ENCODE measurements around the gene TUBB4B.

- TF ChIP-seq POLR2AphosphoS5 (IDR thresholded peaks at IDR 0.05) (no peak), POLR2A (IDR thresholded peaks at IDR 0.05) (no peak)
- TF ChIP-seq, protein P1, sequence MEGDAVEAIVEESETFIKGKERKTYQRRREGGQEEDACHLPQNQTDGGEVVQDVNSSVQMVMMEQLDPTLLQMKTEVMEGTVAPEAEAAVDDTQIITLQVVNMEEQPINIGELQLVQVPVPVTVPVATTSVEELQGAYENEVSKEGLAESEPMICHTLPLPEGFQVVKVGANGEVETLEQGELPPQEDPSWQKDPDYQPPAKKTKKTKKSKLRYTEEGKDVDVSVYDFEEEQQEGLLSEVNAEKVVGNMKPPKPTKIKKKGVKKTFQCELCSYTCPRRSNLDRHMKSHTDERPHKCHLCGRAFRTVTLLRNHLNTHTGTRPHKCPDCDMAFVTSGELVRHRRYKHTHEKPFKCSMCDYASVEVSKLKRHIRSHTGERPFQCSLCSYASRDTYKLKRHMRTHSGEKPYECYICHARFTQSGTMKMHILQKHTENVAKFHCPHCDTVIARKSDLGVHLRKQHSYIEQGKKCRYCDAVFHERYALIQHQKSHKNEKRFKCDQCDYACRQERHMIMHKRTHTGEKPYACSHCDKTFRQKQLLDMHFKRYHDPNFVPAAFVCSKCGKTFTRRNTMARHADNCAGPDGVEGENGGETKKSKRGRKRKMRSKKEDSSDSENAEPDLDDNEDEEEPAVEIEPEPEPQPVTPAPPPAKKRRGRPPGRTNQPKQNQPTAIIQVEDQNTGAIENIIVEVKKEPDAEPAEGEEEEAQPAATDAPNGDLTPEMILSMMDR (IDR thresholded peaks at IDR 0.05) = no peak
These were observed 30.6 kb downstream of the TUBB4B start for GRCh38 chr9:137271696-137272076.
